SU-DHL-6 (cell line): ENCODE measurements around the gene LRRFIP1.

Source experiments
- H2AFZ ChIP-seq: fragments of 200-600 bp; sonication (generic); 2 replicates; pipeline ENCODE4 v1.6.1; 2014; ENCODE audit warnings: low read depth, mild to moderate bottlenecking, moderate library complexity, mixed read lengths, antibody characterized with exemption, low read length; ENCODE audit not compliant: severe bottlenecking
- H3F3A ChIP-seq: fragments of 200-600 bp; shearing (Covaris generic); 2 replicates; pipeline ENCODE4 v1.6.0; 2016; ENCODE audit warnings: antibody characterized with exemption, mild to moderate bottlenecking; ENCODE audit not compliant: insufficient read depth
- H3K27ac ChIP-seq: fragments of 200-600 bp; sonication (generic); 2 replicates; pipeline ENCODE4 v1.5.1; 2016; ENCODE audit warnings: low read depth, mild to moderate bottlenecking, low read length, moderate library complexity, mixed read lengths
- H3K27me3 ChIP-seq: fragments of 200-600 bp; sonication (generic), shearing (Covaris generic); 2 replicates; pipeline ENCODE4 v1.6.0; 2014; ENCODE audit warnings: mild to moderate bottlenecking, low read length
- H3K36me3 ChIP-seq: fragments of 200-600 bp; sonication (generic); 2 replicates; pipeline ENCODE4 v1.6.1; 2014; ENCODE audit warnings: mild to moderate bottlenecking, low read length, mixed read lengths
- H3K4me2 ChIP-seq: fragments of 300-600, 200-600 bp; shearing (Covaris generic), sonication (generic); 2 replicates; pipeline ENCODE4 v1.6.0; 2014; ENCODE audit warnings: low read length, low read depth, mild to moderate bottlenecking; ENCODE audit not compliant: poor library complexity, severe bottlenecking
- H3K4me3 ChIP-seq: fragments of 200-600 bp; sonication (generic); 2 replicates; pipeline ENCODE4 v1.5.1; 2014; ENCODE audit warnings: antibody characterized with exemption, low read length, mild to moderate bottlenecking, mixed read lengths; ENCODE audit not compliant: insufficient read depth, poor library complexity, severe bottlenecking
- H3K79me2 ChIP-seq: fragments of 200-600 bp; sonication (generic); 2 replicates; pipeline ENCODE4 v1.6.1; 2014; ENCODE audit warnings: mild to moderate bottlenecking, low read length, moderate library complexity; ENCODE audit not compliant: insufficient read depth
- H3K9ac ChIP-seq: fragments of 200-600 bp; sonication (generic); 2 replicates; pipeline ENCODE4 v1.7.0; 2014; ENCODE audit warnings: mild to moderate bottlenecking, low read length
- H3K9me2 ChIP-seq: fragments of 200-600 bp; sonication (generic); replicated peaks from 2 replicates; pipeline ENCODE4 v1.6.1; 2014; ENCODE audit warnings: low read length; ENCODE audit not compliant: insufficient read depth
- H3K9me3 ChIP-seq: fragments of 200-600 bp; sonication (generic); 2 replicates; pipeline ENCODE4 v1.6.1; 2014; ENCODE audit warnings: low read length, mixed read lengths; ENCODE audit not compliant: insufficient read depth
- H4K20me1 ChIP-seq: fragments of 200-600 bp; sonication (generic); 2 replicates; pipeline ENCODE4 v1.6.1; 2014; ENCODE audit warnings: low read depth, mild to moderate bottlenecking, antibody characterized with exemption, low read length, moderate library complexity, mixed read lengths
- CTCF ChIP-seq: fragments of 200-600 bp; sonication (generic); IDR thresholded peaks from one replicate; pipeline ENCODE4 v1.5.1; 2017; ENCODE audit warnings: antibody characterized with exemption, mild to moderate bottlenecking, low read length, moderate library complexity; ENCODE audit not compliant: insufficient read depth, poor library complexity, severe bottlenecking
- EZH2phosphoT487 ChIP-seq: fragments of 200-600 bp; sonication (generic), shearing (Covaris generic); conservative IDR thresholded peaks from 2 replicates; pipeline ENCODE4 v1.6.1; 2018; ENCODE audit warnings: mild to moderate bottlenecking, antibody characterized with exemption, low read length, moderate library complexity, mixed read lengths

LRRFIP1 gene

GRCh38 chr2:237625777-237626176 is 1.6 kb upstream of the LRRFIP1 start:
- TF ChIP-seq EZH2phosphoT487 = no peak
- no peaks in the 10 kb centered on the region for H3K9me2 ChIP-seq
- H2AFZ ChIP-seq = no peak overlapping the region
- H3K27ac ChIP-seq = no peak overlapping the region
- H3K4me2 ChIP-seq = no peak overlapping the region
- no peak overlapping the region for H3K4me3 ChIP-seq
- no peaks in the 10 kb centered on the region for H3K27me3 ChIP-seq
- H3K9me3 ChIP-seq = no peaks in the 10 kb centered on the region
- H3K36me3 ChIP-seq = no peaks in the 10 kb centered on the region
- H3K9ac ChIP-seq = no peak overlapping the region
- H4K20me1 ChIP-seq = no peaks in the 10 kb centered on the region
- H3F3A ChIP-seq = no peaks in the 10 kb centered on the region
- no peaks in the 10 kb centered on the region for H3K79me2 ChIP-seq

- H3K9me2 ChIP-seq = no peaks in the 10 kb centered on the region
- H3K79me2 ChIP-seq = no peaks in the 10 kb centered on the region
- no peaks in the 10 kb centered on the region for H3K36me3 ChIP-seq
- no peaks in the 10 kb centered on the region for H3F3A ChIP-seq
- H3K9me3 ChIP-seq = no peaks in the 10 kb centered on the region
- no peak overlapping the region for H3K27ac ChIP-seq
- H3K9ac ChIP-seq = no peak overlapping the region
- H3K4me3 ChIP-seq = no peak overlapping the region
- no peaks in the 10 kb centered on the region for H4K20me1 ChIP-seq
- no peak overlapping the region for H3K4me2 ChIP-seq
- H2AFZ ChIP-seq = no peak overlapping the region
- no peaks in the 10 kb centered on the region for H3K27me3 ChIP-seq
- TF ChIP-seq EZH2phosphoT487 = no peak
- no peak for TF ChIP-seq CTCF
Measured at GRCh38 chr2:237626813-237627440, 460 bp upstream of the LRRFIP1 start.

- Histone ChIP-seq H3K27me3 (no peaks in the 10 kb centered on the region), H3K9me2 (no peaks in the 10 kb centered on the region), H3K4me3 (no peak overlapping the region), H3K4me2 (no peak overlapping the region), H3K9ac (no peak overlapping the region), H3K9me3 (no peaks in the 10 kb centered on the region), H2AFZ (no peak overlapping the region), H3K27ac (no peak overlapping the region), H3K79me2 (no peaks in the 10 kb centered on the region), H3K36me3 (no peaks in the 10 kb centered on the region), H3F3A (no peaks in the 10 kb centered on the region), H4K20me1 (no peaks in the 10 kb centered on the region)
- TF ChIP-seq CTCF (no peak), EZH2phosphoT487 (no peak)
Measured at GRCh38 chr2:237628247-237629187, 1.1 kb downstream of the LRRFIP1 start.

GRCh38 chr2:237629188-237629534 is 1.8 kb downstream of the LRRFIP1 start:
- no peaks in the 10 kb centered on the region for H3K27me3 ChIP-seq
- H3K79me2 ChIP-seq = no peaks in the 10 kb centered on the region

More at GRCh38 chr2:237629188-237629534, 1.8 kb downstream of the LRRFIP1 start:
- no peaks in the 10 kb centered on the region for H3K9me3 ChIP-seq
- no peaks in the 10 kb centered on the region for H3K36me3 ChIP-seq
- no peak overlapping the region for H3K4me3 ChIP-seq
- TF ChIP-seq CTCF (no peak), EZH2phosphoT487 (no peak)
- no peak overlapping the region for H3K27ac ChIP-seq
- H3K9me2 ChIP-seq = no peaks in the 10 kb centered on the region
- no peaks in the 10 kb centered on the region for H4K20me1 ChIP-seq
- no peaks in the 10 kb centered on the region for H3F3A ChIP-seq
- no peak overlapping the region for H3K4me2 ChIP-seq
- no peak overlapping the region for H2AFZ ChIP-seq
- H3K9ac ChIP-seq = no peak overlapping the region
